Measurements from ENCODE around the gene TXNDC2. TPM values are rescaled to one million over a fixed set of nuclear protein-coding genes. Genes with fewer than 3 reads are reported as not detected.

Gene TXNDC2
- total RNA-seq, 1 experiment from 2014 or later = 0.28 TPM

DNA sequence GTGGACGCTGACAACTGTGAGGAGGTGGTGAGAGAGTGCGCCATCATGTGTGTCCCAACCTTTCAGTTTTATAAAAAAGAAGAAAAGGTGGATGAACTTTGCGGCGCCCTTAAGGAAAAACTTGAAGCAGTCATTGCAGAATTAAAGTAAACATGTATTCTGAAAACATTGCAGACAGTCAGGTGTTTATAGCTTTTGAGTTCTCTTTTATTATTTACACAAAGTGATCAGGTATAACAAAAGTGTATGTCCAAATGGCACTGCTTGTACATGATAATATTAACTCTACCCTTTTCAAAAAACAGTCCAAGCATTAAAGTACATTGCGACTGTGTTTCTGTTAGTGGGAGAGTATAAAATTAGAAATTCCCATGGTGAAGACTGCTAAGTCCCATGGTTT is 2.2 kb downstream of the TXNDC2 start:
- no peak overlapping the region for H3K27ac ChIP-seq (ENCODE audit: insufficient read length, low read depth, low read length)
- H2BK5ac ChIP-seq (ENCODE audit: insufficient read length, low read length) = no peak overlapping the region
- H3K27ac Mint-ChIP-seq = no peak overlapping the region
- H3K4me3 Mint-ChIP-seq = no peak overlapping the region
- H3K27me3 Mint-ChIP-seq (ENCODE audit: low read depth) = no peaks in the 10 kb centered on the region
- H3K23me2 ChIP-seq (ENCODE audit: insufficient read length, low read depth, low read length, poor library complexity, severe bottlenecking) = no peaks in the 10 kb centered on the region
- no peak overlapping the region for H2BK20ac ChIP-seq (ENCODE audit: low read depth, low read length, poor library complexity, severe bottlenecking)
- H4K8ac ChIP-seq (replicated peaks; ENCODE audit: insufficient read length, low read depth, low read length) = no peak overlapping the region
- no peak overlapping the region for H4K91ac ChIP-seq (ENCODE audit: insufficient read length, low read depth, low read length)
- no peak overlapping the region for H3K18ac ChIP-seq (ENCODE audit: insufficient read length, low read depth, low read length)
- no peak overlapping the region for H2BK120ac ChIP-seq (ENCODE audit: low read depth, low read length, poor library complexity, severe bottlenecking)
- 0 out of 4 replicates have a peak, but pooled peaks cover 0 to 2% of the 10 kb centered on the region in 2 experiments for H3K4me1 Mint-ChIP-seq
- H2BK15ac ChIP-seq (ENCODE audit: low read depth, low read length) = no peak overlapping the region
- no peak overlapping the region for H3K14ac ChIP-seq (ENCODE audit: insufficient read depth, low read length)
- TF ChIP-seq, protein P1, sequence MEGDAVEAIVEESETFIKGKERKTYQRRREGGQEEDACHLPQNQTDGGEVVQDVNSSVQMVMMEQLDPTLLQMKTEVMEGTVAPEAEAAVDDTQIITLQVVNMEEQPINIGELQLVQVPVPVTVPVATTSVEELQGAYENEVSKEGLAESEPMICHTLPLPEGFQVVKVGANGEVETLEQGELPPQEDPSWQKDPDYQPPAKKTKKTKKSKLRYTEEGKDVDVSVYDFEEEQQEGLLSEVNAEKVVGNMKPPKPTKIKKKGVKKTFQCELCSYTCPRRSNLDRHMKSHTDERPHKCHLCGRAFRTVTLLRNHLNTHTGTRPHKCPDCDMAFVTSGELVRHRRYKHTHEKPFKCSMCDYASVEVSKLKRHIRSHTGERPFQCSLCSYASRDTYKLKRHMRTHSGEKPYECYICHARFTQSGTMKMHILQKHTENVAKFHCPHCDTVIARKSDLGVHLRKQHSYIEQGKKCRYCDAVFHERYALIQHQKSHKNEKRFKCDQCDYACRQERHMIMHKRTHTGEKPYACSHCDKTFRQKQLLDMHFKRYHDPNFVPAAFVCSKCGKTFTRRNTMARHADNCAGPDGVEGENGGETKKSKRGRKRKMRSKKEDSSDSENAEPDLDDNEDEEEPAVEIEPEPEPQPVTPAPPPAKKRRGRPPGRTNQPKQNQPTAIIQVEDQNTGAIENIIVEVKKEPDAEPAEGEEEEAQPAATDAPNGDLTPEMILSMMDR (conservative IDR thresholded peaks at IDR 0.05) = no peak
- H3K9me3 Mint-ChIP-seq = no peaks in the 10 kb centered on the region; a peak in 1 of 5 replicates
- no peaks in the 10 kb centered on the region for H3K4me1 ChIP-seq (ENCODE audit: insufficient read depth, low read length)
- WGBS (ENCODE audit: extremely low coverage, insufficient read length, low lambda C conversion rate) = no CpG with 5 or more reads among the region's 5 CpGs
- no peak for DNase-seq
- no peaks in the 10 kb centered on the region for H3K79me1 ChIP-seq (ENCODE audit: insufficient read depth, low read depth, low read length, poor library complexity, severe bottlenecking)
- no peaks in the 10 kb centered on the region for H3K79me2 ChIP-seq (ENCODE audit: insufficient read depth, low read length)
- H3K23ac ChIP-seq (ENCODE audit: insufficient read length, low read depth, low read length) = no peak overlapping the region
- H3K9ac ChIP-seq (ENCODE audit: extremely low read depth, insufficient read length, low read length) = no peak overlapping the region
- H4K20me1 ChIP-seq (ENCODE audit: control insufficient read depth, insufficient read depth, insufficient read length) = no peaks in the 10 kb centered on the region
- no peaks in the 10 kb centered on the region for H3K9me3 ChIP-seq (ENCODE audit: control insufficient read depth, low read depth, low read length)
- H3K4ac ChIP-seq (ENCODE audit: low read depth, low read length) = no peak overlapping the region
- no peak overlapping the region for H3T11ph ChIP-seq (ENCODE audit: low read length)
- no peak overlapping the region for H2AFZ ChIP-seq (ENCODE audit: low read length)
- no peak overlapping the region for H2BK12ac ChIP-seq (ENCODE audit: insufficient read length, low read depth, low read length)
- no peaks in the 10 kb centered on the region; a peak in 1 of 7 replicates for H3K36me3 Mint-ChIP-seq (ENCODE audit: insufficient read depth in 1 of 3, low read depth in 3 of 3)
- H3K56ac ChIP-seq (ENCODE audit: insufficient read length, low read depth, low read length) = no peak overlapping the region
- H3K4me2 ChIP-seq (ENCODE audit: insufficient read depth, insufficient read length, low read length) = no peak overlapping the region
- no peak overlapping the region for H4K5ac ChIP-seq (ENCODE audit: insufficient read length, low read depth, low read length)
- no peaks in the 10 kb centered on the region for H3K27me3 ChIP-seq (ENCODE audit: insufficient read depth, low read length)
- no peak overlapping the region for H2AK5ac ChIP-seq (ENCODE audit: insufficient read length, low read length)

Data from H9 (cell line).